Fibroblast of skin of back (primary cell): ENCODE data around the gene DNM3.

Source experiments
- DNase-seq: peaks from one replicate; pipeline ENCODE4 v3.0.0-alpha.2; 2013

Gene DNM3

DNA sequence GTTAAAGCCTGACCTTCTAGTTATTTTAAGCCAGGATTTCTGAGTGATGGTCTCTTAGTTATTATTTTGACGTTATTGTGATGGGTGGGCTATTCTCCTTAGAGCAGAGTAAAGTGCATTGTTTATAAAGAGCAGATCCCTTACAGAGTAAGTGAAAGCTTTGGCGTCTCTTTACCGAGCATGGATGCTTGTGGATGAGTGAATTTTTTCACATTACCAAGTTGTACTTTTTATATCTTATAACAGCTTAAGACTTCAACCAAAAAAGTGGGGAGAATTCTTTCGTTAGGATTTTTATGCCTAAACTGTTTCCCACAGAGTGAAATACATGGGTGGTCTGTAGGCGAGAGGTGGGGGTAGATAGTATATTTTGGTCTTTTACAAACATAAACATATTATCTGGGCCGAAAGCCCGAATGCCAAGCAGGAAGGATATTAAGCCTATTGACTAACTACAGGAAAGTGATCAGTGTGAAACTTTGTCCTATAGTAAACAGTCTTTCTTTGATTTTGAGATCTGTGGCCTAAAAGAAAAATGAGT, 300.1 kb downstream of the DNM3 start:
- no peak for DNase-seq

DNA sequence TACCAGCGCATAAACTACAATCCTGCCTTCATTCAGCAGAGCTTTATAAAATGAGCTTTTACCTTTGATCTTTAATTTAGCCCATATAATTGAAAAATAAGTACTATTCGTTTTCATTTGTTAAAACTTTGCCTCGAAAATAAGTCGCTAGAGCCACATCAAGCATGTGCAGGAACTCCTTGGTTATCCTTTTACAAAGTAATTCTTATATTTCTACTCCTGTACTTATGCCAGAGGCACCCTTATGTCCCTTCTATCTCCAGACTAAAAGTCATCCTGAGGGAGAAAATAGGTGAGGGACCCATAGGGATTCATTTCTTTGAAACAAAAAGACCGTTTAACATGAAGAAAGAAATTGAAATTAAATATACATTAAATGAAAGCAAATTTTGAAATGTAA, 301.0 kb downstream of the DNM3 start:
- no peak for DNase-seq

DNA sequence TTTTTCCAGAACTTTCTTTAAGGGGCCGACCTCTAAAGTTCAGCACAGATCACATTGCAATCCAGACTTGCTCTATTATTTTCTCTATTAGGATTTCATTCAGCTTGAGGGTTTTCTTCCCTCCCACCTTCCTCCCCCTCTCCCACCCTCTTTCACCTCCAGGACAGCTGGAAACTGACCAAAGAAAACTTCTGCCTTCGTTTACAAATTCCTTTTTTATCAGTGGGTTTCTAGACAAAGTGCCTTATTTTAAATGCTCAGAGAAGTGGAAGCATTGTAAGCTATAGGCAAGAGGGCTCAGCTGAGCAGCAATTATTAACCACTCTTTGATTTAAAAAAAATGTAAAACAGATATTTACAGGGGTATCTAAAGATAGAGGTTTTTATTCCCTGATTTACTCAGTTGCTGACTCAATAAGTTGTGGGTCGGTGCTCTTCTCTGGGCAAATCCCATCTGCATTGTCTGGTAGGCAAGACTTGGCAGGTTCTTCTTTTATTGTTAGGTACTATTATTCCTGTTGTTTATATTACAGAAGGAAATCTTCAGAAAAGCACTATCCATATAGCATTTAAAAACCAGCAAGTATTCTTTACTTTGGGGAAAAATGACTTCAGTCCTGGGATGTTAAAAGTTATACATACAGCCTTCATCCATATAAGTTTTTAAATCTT, 302.2 kb downstream of the DNM3 start:
- DNase-seq: peak; percentile 91

DNA sequence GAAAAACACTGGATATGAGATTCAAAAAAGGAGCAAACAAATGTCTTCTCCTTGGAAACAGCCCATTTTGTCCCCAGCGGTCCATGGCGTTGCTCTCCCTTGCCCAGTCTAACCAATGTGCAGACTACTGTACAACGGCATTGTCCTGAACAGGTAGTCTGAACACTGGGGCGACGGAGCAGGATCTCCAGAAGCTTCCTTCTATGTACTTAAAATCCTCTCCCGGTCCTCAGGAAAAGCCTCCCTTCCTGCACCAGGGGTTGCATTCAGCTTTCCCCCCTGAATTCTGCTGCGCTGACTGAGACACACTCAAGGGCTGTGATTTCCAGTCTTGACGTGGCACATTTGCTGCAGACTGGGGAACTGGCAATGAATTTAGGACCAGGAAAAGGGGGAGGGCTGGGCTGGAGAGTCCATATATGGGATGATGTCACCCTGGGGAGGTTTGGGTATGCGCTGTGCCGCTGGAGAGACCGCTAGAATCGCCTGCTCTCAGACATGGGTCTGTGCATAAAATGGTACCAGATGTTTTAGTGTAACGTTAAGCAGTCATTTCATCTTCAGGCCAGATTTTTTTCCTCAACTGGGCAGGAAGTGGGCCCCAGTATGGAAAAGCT, 303.3 kb downstream of the DNM3 start:
- DNase-seq: peak; percentile 100

DNA sequence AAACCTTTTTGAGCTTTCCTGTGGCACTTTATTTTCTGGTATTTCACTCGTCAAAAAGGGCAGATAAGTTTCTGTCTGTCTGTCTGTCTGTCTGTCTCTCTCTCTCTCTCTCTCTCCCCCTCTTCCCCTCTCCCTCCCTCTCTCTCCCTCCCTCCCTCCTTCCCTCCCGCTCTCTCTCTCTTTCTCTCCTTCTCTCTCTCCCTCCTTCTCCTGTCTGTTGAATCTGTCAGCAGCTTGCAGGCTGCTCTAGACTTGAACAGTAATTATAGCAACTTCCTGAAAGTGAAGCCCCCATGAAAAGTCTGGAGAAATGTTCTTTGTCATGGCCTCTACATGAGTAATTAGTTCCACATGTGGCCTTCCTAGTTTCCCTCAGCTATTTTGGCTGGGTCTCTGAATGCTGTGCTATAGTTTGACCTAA, 303.9 kb downstream of the DNM3 start:
- DNase-seq: peak; percentile 93

DNA sequence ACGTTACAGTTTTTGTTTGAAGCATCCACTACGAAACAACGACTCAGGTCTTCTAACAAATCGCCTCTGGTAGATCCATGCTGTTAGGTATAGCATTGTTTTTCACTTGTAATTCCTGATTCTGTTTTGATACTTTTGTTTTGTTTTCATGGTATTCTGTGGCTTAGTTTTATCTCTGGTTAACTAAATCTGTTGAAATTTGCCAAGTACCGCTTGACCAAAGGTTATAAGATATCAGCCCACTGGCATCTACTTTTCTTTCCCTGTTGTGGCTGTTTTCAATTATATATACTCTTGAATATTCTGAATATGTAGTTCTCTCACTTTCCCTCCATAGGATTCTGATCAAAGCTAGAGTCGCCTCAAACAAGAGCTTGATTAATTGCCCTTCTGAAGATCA, 304.4 kb downstream of the DNM3 start:
- DNase-seq: no peak

DNA sequence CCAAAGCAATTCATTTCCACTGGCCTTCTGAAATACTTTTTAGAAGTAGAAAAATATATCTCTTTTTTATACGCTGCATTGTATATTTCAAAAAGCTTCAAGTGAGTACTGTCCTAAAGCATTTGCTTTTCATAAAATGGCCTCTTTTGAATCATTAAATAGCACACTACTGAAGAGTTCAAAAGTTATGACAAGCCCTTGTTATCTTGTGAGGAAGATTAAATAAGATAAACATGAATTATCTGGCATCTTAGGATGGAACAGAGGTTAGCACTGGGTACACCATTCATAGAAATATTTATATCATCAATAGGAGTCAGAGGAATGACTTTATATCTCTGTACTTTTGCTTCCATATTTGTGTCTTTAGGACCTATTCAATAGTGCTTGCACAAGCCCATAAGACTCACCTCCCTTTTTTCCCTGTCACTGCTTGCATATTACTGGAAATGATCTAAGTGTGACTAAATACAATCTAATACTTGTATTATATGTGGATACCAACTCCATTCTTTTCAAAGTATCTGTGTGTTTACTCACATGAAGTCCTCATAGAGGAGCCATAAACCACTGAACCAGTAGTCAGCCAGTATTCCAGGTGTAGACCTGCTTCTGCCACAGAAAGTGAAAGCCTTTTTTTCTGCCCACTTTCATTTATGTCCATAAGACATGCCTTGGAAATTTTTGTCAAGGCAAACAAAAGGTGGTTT, 305.0 kb downstream of the DNM3 start:
- DNase-seq: peak; percentile 53

DNA sequence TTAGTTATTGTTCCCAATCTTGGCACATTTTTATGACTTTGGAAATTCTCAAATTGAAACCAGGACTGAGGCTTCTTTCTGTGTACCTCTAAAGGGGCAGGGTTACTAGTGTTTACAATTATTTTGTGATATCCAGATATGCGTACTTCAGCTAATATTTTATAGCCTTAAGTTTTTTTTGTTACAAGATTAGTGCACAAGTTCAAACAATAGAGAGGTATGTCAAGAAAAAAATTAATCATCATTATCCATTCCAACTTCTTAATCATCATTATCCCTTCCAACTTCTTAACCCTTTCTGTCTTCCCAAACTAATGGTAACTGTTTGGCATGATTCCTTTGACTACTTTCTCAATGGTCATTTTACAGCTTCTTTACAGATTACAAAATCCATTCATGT, 306.2 kb downstream of the DNM3 start:
- DNase-seq: no peak

DNA sequence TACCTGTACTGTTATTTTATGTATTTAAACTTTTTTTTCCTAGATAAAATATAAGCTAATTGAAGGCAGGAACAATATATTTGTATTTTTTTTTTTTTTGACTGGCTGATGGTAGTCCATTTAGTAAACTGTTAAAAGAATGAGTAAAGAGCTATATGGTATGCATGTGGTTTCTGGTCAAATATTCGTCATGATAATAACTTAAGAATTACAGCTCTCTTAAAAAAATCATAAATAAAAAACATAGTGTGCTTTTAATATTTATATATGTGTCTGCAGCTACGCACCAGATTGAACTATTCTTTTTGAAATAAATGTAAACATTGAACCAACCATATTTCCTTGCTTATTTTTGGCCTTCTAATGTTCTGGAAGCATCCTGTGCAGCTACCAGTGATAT, 306.9 kb downstream of the DNM3 start:
- DNase-seq: peak; percentile 75

DNA sequence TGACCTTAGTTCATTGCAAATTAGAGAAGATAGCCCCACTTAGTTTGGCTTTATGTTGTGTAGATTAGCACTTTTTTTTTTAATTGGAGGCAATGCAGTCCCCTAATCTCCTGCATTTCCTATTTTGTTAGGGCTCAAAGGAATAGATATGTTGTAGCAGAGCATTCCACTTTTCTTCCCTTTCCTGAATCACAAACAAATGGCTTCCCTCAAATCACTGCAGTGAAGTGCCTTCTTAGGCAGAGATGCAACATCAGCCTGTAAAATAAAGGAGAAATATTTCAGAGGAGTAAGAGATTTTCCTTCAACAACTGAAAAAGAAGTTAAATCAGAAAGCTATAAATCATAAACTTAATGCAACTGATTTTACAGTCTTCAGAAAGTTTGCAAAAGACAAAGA, 307.4 kb downstream of the DNM3 start:
- no peak for DNase-seq

DNA sequence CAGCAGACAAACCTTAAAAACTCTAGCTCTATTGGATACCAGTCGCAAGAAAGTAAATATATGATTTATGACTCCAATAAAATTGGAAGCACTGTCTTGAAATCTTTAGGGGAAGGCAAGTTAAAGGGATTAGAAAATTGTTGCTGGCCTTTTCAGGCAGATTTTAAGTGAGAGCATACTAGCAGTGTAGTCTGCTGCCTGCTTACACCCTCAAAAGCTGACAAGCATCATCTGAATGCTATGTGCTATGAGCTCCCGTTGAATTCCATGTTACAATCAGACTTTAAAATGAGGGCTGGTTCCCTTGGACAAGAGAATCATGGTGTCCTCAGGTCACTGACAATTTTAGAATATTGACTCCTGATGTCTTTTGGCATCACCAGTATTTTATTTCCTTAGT, 308.0 kb downstream of the DNM3 start:
- peak; percentile 62 for DNase-seq

DNA sequence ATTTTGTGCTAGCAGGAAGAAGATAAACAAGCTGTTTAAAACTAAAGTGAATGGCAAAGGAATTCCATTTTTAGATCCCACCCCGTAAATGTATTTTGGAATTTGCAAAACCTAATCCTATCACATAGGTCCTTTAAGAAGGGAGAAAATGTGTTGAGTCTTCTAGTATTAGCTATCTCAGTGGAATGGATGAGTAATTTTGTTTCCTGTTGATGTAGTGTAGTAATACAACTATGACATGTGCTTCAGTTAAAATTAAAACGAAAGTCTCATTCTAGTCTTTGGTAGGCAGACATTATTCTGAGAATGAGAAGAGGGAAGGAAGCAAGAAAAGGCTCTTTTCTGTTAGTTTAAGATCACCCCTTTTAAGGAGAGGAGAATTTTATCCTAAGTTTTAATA, 313.3 kb downstream of the DNM3 start:
- DNase-seq: peak; percentile 95

DNA sequence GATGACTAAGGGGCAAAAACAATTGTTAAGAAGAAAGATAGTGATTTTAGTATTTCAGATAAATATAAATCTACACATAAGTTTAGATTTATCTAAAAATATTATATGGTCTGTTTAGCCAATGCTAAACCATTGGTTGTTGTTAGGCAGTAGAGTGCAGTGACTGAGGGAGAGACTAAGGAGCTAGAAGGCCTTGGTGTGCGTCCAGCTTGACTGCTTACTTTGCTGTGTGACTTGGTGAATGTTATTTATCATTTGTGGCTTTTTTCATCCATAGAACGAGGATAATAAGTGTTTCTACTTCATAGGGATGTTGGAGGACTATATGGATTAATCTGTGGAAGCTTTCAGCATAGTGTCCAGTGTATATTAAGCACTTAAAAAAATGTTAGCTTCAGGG, 314.5 kb downstream of the DNM3 start:
- DNase-seq: no peak

DNA sequence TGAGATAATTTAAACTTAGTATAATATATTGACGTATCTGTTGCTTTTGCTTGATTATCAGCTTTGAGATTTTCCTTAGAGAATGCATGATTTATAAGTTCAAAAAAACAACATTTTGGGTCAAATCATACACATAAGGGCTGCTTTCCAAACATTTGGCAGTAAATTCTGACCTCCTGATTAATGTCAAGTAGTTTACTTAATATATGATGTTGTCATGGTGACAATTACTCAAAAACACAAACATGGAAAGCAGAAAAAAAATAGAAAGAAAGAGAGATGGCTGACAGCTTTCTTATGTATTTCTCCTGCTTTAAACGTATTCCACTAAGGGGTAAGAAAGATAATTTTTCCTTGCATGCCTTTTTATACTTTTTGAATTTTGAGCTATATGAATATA, 320.9 kb downstream of the DNM3 start:
- no peak for DNase-seq

DNA sequence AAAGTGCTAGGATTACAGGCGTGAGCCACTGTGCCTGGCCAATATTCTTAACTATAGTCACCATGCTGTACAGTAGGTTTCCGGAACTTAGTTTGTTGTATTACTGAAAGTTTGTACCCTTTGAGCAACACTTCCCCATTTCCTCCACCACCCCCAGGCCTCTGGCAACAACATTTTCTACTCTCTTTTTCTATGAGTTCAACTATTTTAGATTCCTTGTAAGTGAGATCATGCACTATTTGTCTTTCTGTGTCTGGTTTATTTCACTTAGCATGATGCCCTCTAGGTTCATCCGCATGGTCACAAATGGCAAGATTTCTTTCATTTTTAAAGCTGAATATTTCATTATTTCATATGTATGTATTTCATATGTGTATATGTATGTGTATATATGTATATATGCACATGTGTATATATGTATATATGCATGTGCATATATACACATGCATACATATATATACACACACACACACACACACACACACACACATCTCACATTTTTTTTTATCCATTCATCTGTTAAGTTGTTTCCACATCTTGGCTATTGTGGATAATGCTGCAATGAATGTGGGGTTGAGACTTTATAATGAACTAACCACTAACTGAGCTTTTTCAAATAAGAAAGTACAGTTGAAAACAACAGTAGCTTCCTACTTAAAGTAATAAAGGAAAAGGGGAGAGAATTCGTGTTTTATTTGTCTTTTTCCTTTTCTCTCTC, 322.4 kb downstream of the DNM3 start:
- peak; percentile 81 for DNase-seq

DNA sequence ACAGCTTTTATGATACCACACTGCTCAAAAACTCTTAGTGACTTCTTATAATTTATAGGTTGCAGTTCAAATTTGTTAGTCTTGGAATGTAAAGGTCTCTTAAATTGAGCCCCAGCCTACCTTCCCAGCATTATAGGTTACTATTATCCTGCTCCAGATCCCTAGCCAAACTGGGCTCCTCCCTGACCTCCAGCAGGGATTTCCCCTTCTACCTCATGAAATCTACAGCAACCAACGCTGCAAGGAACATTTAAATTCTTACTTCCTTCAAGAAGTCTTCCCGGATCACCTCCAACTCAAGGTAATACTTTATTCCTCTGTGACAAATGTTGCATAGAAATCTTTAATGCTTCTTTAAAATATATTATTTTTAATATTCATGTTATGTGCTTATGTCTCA, 324.1 kb downstream of the DNM3 start:
- no peak for DNase-seq

DNA sequence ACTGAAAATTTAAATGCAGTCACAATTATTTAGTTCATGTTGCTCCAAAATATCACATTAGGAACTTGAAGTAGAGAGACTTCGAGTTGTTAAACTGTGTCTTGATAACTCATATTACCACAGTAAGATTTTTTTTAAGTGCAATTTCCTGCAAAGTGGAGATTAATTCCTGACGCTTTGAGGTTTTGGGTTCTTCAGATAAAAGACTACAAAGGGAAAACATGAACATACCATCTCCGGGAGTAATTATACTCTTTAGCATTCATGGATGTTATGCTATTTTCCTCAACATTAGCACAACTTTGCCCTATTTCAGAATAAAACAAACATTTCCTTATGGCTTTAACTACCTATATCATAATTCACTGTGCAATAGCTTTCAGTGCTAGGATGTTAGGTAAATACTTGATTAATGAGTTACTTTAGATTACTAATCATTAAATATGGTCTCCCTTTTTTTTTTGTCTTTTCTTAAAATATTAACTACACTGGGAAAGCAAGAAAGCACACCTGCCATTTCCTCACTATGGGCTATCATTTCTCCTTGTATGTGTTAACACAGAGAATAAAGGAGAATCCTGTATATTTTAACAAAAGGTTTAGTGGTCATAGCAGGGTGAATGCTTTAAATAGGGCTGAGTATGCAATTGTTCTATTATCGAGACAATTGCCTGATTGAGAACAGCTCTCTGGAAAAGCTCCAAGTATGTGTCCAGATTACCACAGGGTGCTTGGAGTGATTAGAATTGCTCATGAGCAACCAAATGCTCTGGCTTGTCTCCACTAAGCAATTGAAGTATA, 326.7 kb downstream of the DNM3 start:
- DNase-seq: peak; percentile 58

DNA sequence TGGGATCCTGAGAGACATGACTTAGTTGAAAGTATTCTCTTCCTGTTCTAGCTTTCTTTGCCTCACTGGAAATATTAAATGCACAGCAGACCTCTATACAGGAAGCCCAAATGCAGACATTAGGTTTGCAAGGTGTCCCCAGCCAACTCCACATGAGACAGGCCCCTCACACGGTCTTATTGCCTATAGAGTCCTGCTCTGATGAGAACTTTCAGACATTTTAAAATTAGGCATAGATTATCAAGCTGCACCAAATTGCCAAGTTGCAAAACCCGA, 327.2 kb downstream of the DNM3 start:
- DNase-seq: no peak

DNA sequence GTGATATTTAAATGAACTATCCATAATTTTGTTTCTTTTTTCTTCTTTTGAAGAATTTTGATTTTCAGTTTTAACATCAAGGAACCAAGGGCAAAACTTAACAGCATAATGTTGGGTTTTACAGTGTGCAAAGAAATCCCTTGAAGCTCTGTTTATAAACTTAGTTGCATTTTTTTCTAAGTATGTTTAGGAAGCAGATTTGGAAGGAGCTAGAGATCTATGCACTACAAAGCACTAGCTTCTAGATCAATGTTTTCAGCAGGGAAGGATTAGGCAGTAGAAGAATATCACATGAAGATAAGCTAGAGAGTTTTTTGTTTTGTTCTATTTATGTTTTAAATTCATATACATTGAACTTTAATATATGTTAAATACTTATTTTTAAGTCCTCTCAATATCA, 328.5 kb downstream of the DNM3 start:
- no peak for DNase-seq

DNA sequence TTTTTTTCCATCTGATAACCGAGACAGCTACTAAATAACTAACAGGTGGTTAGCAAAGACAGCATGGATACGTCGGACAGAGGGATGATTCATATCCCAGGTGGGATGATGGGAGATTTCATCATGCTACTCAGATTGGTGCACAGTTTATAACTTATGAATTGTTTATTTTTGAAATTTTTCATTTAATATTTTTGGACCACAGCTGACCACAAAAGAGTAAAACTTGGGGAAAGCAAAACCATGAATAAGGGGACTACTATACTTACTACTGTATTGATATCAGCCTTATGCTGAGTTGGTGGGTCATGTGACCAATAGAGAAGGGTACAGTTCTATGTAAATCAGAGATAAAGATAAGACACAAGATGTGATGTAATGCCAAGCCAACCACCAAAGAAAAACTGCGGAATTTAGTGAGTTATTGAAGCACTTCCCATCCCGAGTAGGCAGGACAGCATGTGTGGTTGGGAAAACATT, 331.1 kb downstream of the DNM3 start:
- DNase-seq: peak; percentile 56

DNA sequence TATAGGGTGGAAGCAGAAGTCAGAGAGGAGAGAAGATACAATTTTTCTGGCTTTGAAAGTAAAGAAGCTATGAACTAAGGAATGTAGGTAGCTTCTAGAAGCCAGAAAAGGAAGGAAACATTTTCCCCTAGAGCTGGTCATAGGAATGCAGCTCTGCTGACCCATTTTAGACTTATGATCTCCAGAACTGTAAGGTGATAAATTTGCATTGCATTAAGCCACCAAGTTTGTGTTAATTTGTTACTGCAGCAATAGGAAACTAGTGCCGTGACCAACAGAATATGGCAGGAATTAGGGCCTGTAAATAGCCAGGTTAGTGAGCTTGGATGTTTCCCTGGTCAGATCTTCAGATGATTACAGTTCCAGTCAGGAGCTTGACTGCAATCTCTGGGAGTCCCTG, 334.9 kb downstream of the DNM3 start:
- no peak for DNase-seq

DNA sequence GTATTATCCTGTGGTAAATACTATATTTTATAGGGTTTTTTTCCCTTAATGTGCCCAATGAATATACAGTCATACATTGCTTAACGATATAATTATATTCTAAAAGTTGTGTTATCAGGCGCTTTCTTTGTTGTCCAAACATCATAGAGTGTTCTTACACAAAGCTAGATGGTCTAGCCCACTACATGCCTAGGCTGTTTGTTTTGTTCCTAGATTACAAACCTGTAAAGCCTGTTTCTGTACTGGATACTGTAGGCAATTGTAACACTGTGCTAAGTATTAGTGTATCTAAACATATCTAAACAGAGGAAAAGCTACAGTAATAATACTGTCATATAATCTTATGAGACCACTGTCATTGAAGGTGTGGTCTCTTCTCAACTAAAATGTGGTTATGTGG, 336.6 kb downstream of the DNM3 start:
- DNase-seq: no peak
